ENCODE measurements around the gene HEMK1.
A peak's percentile ranks its signal among the peaks of the same experiment; 100 is the strongest.

- peak; percentile 71 for TF ChIP-seq POLR2AphosphoS5 (IDR thresholded peaks at IDR 0.05)
- TF ChIP-seq CTCF (IDR thresholded peaks at IDR 0.05), result no peak
- TF ChIP-seq POLR2A (IDR thresholded peaks at IDR 0.05), result no peak
Observed at GRCh38 chr3:50583897-50584296, 14.6 kb downstream of the HEMK1 start.

Data from prostate gland (tissue), 2 donors.